Central memory CD4-positive, alpha-beta T cell (primary cell): ENCODE results near the gene MYO5B.

Experiments
- DNase-seq: peaks from one replicate; pipeline ENCODE4 v3.0.0; 2022

Gene MYO5B

GRCh38 chr18:49875155-49875554, 319.8 kb downstream of the MYO5B start:
- no peak for DNase-seq

GRCh38 chr18:49874238-49874637, 320.7 kb downstream of the MYO5B start:
- no peak for DNase-seq

- DNase-seq = no peak
Measured at GRCh38 chr18:49869354-49869753, 325.6 kb downstream of the MYO5B start.

DNA sequence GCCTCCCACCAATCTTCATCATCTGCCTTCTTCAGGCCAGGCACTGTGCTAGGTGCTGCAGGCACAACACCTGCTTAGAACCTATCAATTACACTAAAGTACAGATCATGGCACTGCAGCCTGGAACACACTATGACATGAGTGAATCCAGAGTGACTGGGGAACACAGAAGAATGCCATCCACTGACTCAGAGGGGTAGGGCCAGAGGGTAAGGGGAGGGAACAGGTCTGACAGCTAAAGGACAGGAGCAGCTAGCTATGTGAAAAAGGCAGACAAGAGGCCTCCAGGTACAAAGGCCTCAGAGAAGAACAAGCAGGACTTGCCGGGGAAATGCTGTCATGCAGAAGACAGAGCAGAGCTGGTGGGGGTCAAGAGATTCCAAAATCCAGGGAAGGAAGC, 328.3 kb downstream of the MYO5B start:
- DNase-seq = no peak

GRCh38 chr18:49865401-49865800, 329.5 kb downstream of the MYO5B start:
- DNase-seq = no peak

DNA sequence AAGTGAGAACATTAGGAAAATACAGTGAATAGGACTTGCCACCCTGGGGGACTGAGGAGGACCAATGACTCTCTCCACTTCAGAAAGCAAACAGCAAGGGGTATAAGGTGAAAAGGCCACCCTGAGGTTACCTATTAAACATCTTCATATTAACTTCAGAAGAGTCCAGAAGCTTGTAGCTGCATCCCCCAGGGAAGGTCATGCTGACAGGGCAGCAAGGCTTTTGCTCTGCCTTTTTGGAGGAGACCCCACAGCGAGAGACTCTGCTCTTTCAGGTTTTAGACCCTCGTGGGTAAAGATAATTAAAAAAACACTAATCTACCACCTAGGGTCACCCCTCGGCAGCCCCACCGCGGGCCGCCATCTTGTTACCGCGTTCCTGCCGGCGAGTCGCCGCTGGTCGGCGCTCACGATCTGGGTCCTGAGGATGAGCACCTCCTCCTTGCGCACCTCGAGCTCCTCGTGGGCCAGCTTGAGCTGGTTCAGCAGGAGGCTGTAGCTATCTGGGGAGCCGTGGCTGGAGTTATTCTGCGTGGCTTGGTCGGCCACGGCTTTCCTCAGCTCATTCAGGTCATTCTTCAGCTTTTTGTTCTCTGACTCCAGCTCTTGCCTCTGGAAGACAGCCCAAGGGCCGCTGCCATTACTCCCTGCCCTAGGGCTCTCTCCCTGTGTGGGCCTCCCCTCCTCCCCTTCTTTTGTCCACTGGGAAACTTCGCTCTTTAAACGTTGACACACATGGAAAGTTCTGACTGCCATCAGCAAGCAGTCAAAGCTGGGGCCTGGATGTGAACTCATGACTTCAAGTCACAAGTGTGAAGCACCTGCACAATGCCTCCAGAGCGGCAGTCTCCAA, 331.0 kb downstream of the MYO5B start:
- DNase-seq = no peak

DNA sequence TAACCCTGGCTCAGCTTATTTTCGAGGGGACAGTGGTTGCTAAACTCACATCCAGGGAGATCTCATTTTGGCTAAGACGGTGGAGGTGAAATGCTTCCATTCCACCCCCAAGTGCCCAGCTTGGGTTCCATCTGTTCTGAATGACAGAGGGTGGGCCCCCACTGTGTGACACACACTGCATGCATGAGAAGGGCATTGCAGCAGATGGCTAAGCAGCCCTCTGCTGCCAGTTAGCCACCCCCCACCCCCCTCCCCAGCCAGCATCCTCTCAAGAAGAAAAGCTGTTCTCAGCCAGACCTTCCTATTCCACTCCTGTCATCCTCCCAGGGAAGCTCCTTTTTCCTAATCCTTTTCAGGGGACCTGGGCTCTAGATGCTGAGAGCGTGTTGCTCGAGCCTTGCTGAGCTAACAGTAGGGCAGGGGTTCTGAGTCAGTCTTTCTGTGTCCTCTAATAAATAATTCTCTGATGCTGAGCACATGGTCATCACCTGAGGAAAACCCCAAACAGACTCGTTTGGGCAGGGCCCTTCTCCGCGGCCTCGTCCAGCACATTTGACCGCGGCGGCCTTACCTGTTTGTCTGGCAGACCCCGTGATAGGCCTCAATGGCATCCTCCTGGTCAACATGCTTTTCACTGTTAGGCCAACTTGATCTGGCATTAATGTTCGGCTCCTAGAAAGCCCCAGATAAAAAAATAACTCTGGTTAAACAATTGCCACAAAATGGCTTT, 332.1 kb downstream of the MYO5B start:
- DNase-seq = no peak

DNA sequence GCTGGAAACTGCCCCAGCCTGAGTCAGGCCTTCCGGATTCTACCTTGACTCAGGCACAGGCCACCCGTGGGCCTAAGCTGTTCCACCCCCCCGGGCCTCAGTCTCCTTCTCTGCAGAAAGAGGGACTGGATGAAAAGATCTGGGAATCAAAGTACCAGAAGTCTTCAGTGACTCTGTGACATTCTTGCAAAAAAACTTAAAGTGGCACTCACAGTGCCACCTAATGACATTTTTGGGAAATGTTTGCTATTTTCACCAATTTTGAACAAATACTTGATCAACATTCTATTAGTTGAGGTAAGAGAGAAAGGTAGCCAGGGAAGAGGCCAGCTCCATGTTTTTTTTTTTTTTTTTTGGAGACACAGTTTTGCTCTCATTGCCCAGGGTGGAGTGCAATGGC, 333.3 kb downstream of the MYO5B start:
- DNase-seq = no peak

GRCh38 chr18:49859725-49860124, 335.2 kb downstream of the MYO5B start:
- DNase-seq = no peak

GRCh38 chr18:49859021-49859359, 336.0 kb downstream of the MYO5B start:
- DNase-seq = no peak

GRCh38 chr18:49858309-49859020, 336.5 kb downstream of the MYO5B start:
- peak; percentile 30 for DNase-seq

DNA sequence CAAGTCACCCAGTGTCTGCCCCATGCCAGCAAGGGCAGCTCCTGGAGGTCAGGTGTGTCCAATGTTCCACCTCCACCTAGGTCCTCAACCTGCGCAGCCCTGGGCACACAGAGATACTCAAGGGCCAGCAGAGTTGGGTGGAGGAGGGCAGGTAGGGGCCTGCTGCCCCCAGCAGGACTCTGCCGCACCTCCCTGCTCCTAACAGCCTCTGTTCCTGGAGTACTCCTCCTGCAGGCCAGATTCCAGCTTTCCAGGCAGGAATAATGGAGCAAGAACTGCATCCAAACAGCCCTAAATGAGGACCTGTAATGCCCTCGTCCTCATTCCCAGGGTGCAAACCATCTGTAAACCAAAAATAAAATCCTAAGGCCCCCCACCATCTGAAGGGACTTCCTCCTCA, 337.2 kb downstream of the MYO5B start:
- DNase-seq = no peak

GRCh38 chr18:49856496-49856895, 338.5 kb downstream of the MYO5B start:
- no peak for DNase-seq

- DNase-seq = no peak
Measured at GRCh38 chr18:49855711-49856415, 339.1 kb downstream of the MYO5B start.

DNA sequence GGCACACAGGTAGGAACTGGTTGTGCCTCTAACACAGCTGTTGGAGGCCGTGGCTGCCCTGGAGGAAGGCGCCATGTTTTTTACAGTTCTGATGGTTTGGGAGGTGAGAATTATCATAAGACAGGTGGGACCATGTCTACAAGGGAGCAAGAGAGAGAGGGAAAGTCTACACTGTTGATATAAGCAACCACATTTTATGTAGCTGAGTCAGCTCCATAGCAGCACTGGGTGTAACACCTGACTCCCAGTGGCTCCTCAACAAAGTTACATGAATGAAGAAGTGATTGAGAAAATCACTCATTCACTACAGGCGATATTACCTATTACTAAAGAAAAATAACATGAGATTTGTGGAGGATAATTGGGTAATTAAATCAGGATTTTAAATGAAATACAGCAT, 340.3 kb downstream of the MYO5B start:
- DNase-seq = no peak

DNA sequence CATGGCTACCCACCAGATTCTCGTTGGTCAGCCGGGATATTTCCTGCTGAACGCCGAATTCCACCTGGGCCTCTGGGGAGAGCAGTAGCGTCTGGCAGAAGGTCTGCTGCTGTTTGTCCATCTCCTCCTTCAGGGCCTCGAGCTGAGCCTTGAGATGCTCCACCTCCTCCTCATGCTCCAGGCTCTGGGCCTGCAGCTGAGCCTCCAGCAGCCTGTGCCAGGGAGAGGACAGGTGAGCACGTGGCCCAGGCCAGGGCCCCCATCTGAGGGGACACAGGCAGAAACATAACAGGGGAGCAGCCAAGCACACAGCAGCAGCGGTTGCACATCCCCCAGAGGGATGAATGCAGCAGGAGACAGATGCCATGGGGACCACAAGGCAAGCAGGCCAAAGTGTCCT, 341.5 kb downstream of the MYO5B start:
- DNase-seq = no peak

DNA sequence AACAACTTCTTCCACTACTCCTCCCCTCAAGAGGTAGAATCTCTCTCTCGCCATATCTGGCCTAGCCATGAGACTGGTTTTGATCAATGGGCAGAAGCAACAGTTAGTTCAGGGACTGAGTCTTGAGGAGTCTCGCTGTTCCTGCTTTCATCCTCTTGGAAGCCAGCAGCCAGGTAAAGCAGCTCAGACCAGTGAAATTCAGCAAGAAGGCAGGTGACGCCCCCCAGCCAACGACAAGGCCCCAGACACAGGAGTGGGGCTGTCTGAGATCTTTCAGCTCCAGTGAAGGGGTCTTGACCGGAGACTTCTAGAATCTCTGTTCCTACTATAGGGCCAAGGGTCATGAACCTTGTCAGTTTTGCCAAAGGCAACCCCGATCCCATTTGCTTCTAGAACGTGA, 341.9 kb downstream of the MYO5B start:
- no peak for DNase-seq

DNA sequence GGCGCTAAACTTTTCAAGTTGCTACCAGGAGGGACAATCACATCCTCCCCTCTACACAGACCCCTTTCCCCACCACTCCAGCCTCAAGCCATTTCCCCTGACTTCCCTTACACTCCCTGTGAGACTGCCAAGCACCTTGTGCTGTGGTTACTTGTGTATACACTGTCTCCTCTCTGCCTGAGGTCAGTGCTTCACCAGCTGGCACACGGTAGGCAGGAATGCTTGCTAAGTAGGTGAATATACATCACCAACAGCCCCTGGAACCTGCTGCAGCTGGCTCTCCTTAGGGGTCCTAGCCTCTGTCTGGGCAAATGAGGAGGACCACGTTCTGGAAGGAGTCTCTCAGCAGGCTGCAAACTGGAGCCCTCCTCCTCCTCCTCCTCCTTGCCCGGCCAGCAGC, 343.3 kb downstream of the MYO5B start:
- no peak for DNase-seq

GRCh38 chr18:49850636-49851035, 344.3 kb downstream of the MYO5B start:
- DNase-seq = no peak

GRCh38 chr18:49849331-49850217, 345.4 kb downstream of the MYO5B start:
- DNase-seq = no peak

- no peak for DNase-seq
Measured at GRCh38 chr18:49848115-49848514, 346.8 kb downstream of the MYO5B start.

GRCh38 chr18:49847524-49847923, 347.4 kb downstream of the MYO5B start:
- no peak for DNase-seq
